SK-N-MC (cell line): ENCODE measurements around the gene SYNGAP1.
"Not testable (repeated sequence)": the region's sequence is repeated elsewhere in the genome, so short reads cannot be mapped to it uniquely, and the experiment has no call there.

Experiments used
- DNase-seq: peaks from one replicate; pipeline ENCODE4 v3.0.0-alpha.2; 2011; ENCODE audit warnings: low read depth, low spot score
- H3K27ac ChIP-seq: fragments of 200-600 bp; sonication (generic); 2 replicates; pipeline ENCODE4 v1.5.1; 2016; ENCODE audit warnings: mixed run types
- H3K36me3 ChIP-seq: fragments of 200-600 bp; sonication (generic); 2 replicates; pipeline ENCODE4 v1.6.1; 2017; ENCODE audit warnings: antibody characterized with exemption, low read length, mixed read lengths; ENCODE audit not compliant: insufficient read depth
- H3K4me3 ChIP-seq: fragments of 200-600 bp; sonication (generic); 2 replicates; pipeline ENCODE4 v1.5.1; 2016
- H3K9ac ChIP-seq: fragments of 200-600 bp; sonication (generic); 2 replicates; pipeline ENCODE4 v1.8.0; 2017; ENCODE audit warnings: mixed run types, mixed read lengths; ENCODE audit not compliant: insufficient read length
- H3K9me3 ChIP-seq: fragments of 200-600 bp; sonication (generic); 2 replicates; pipeline ENCODE4 v1.6.1; 2017; ENCODE audit warnings: low read depth, mild to moderate bottlenecking, antibody characterized with exemption, low read length, moderate library complexity, mixed read lengths
- EZH2 ChIP-seq: fragments of 200-600 bp; sonication (generic); IDR thresholded peaks from one replicate; pipeline ENCODE4 v1.6.1; 2017; ENCODE audit warnings: antibody characterized with exemption
- FOXP2 ChIP-seq: optimal IDR thresholded peaks from 2 replicates; pipeline ENCODE3; 2011; ENCODE audit warnings: mild to moderate bottlenecking, moderate library complexity; ENCODE audit not compliant: insufficient read depth; ENCODE audit errors: extremely low read length, control extremely low read depth
- POLR2AphosphoS5 ChIP-seq: IDR thresholded peaks from 2 replicates; pipeline ENCODE4 v1.6.1; 2012; ENCODE audit warnings: mild to moderate bottlenecking, low read depth, low read length, borderline replicate concordance

SYNGAP1 gene

DNA sequence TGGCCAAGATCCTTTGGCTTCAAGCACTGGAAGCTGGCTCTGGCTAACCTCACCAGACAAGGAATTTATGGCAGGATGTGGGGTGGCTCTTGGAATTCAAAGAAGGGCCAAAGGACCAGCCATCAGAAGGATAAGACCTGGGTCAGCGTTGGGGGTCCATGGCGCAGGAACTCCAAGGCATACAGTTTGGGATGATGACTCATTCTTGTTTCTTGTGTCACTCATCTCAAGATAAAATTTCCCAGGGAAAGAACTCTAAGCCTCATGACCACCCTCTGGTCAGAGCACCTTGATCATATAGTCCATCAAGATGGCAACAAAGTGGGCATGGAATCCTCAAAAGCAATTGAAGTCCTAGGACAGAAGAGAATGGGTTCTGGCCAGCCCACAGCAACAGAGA is 39.4 kb downstream of the SYNGAP1 start:
- Histone ChIP-seq H3K36me3 (peaks cover 11% of the 10 kb centered on the region; the same call in 1 of the 2 replicates), H3K9me3 (no peaks in the 10 kb centered on the region), H3K27ac (no peak overlapping the region), H3K9ac (no peak overlapping the region), H3K4me3 (no peak overlapping the region)
- TF ChIP-seq FOXP2 = no peak
- TF ChIP-seq EZH2 = no peak
- TF ChIP-seq POLR2AphosphoS5 = no peak
- DNase-seq = no peak

GRCh38 chr6:33466075-33466735 is 46.3 kb downstream of the SYNGAP1 start:
- no peak for DNase-seq
- Histone ChIP-seq H3K9ac (no peak overlapping the region), H3K9me3 (no peaks in the 10 kb centered on the region), H3K27ac (no peak overlapping the region), H3K36me3 (no peaks in the 10 kb centered on the region), H3K4me3 (no peak overlapping the region)
- TF ChIP-seq POLR2AphosphoS5 (no peak), EZH2 (no peak), FOXP2 (no peak)

DNA sequence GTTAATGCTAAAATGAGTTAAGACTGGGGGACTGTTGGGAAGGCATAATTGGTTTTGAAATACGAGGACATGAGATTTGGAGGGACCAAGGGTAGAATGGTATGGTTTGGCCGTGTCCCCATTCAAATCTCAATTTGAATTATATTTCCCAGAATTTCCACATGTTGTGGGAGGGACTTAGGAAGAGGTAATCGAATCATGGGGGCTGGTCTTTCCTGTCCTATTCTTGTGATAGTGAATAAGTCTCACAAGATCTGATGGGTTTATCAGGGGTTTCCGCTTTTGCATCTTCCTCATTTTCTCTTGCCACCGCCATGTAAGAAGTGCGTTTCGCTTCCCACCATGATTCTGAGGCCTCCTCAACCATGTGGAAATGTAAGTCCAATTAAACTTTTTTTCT is 47.2 kb downstream of the SYNGAP1 start:
- H3K4me3 ChIP-seq = no peak overlapping the region
- no peak overlapping the region for H3K9ac ChIP-seq
- TF ChIP-seq EZH2 (no peak), POLR2AphosphoS5 (no peak), FOXP2 (no peak)

DNA sequence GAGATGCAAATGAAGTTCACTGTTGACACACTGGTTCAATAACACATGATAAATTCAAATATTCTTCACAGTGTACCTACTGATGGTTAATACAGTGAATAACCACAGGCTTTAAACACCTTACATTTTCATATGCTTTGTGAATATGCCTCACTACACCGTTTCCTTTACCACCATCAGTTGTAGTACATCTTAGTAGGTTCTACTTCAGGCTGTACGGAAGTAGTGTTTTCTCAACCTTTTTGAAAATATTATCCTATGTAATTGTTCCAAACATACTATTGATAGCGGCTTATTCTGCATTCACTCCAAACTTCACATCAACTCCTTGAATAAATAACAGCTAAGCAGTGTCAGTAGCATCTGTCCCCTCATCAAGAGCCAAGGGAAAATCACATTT is 49.8 kb downstream of the SYNGAP1 start:
- Histone ChIP-seq H3K27ac (no peak overlapping the region), H3K9ac (no peak overlapping the region), H3K36me3 (no peaks in the 10 kb centered on the region), H3K4me3 (no peak overlapping the region), H3K9me3 (no peaks in the 10 kb centered on the region)
- no peak for DNase-seq
- TF ChIP-seq EZH2 (no peak), POLR2AphosphoS5 (no peak), FOXP2 (no peak)

More for the DNA sequence above, 47.2 kb downstream of the SYNGAP1 start:
- no peaks in the 10 kb centered on the region for H3K36me3 ChIP-seq
- DNase-seq = no peak
- no peaks in the 10 kb centered on the region for H3K9me3 ChIP-seq
- no peak overlapping the region for H3K27ac ChIP-seq

GRCh38 chr6:33477864-33478263 is 58.0 kb downstream of the SYNGAP1 start:
- H3K9me3 ChIP-seq = no peaks in the 10 kb centered on the region
- H3K27ac ChIP-seq = no peak overlapping the region
- TF ChIP-seq FOXP2 (no peak), POLR2AphosphoS5 (no peak), EZH2 (no peak)
- H3K4me3 ChIP-seq = no peak overlapping the region
- no peak for DNase-seq
- H3K36me3 ChIP-seq = no peaks in the 10 kb centered on the region
- H3K9ac ChIP-seq = no peak overlapping the region

- TF ChIP-seq EZH2 (no peak), POLR2AphosphoS5 (no peak), FOXP2 (no peak)
- Histone ChIP-seq H3K27ac (no peak overlapping the region), H3K9me3 (no peaks in the 10 kb centered on the region), H3K9ac (no peak overlapping the region), H3K36me3 (no peaks in the 10 kb centered on the region), H3K4me3 (no peak overlapping the region)
- DNase-seq = no peak
These were observed 61.3 kb downstream of the SYNGAP1 start for GRCh38 chr6:33481192-33481591.

- H3K9ac ChIP-seq, DNase-seq, H3K4me3 ChIP-seq, H3K9me3 ChIP-seq, H3K27ac ChIP-seq, H3K36me3 ChIP-seq: not testable (repeated sequence)
These were observed 62.8 kb downstream of the SYNGAP1 start for GRCh38 chr6:33482620-33483019.

GRCh38 chr6:33483678-33484077 is 63.8 kb downstream of the SYNGAP1 start:
- no peak overlapping the region for H3K27ac ChIP-seq
- TF ChIP-seq FOXP2 = no peak
- no peak for TF ChIP-seq EZH2
- TF ChIP-seq POLR2AphosphoS5 = no peak
- H3K9ac ChIP-seq = no peak overlapping the region
- H3K36me3 ChIP-seq = no peaks in the 10 kb centered on the region
- no peak overlapping the region for H3K4me3 ChIP-seq
- H3K9me3 ChIP-seq = no peaks in the 10 kb centered on the region
- DNase-seq = no peak

DNA sequence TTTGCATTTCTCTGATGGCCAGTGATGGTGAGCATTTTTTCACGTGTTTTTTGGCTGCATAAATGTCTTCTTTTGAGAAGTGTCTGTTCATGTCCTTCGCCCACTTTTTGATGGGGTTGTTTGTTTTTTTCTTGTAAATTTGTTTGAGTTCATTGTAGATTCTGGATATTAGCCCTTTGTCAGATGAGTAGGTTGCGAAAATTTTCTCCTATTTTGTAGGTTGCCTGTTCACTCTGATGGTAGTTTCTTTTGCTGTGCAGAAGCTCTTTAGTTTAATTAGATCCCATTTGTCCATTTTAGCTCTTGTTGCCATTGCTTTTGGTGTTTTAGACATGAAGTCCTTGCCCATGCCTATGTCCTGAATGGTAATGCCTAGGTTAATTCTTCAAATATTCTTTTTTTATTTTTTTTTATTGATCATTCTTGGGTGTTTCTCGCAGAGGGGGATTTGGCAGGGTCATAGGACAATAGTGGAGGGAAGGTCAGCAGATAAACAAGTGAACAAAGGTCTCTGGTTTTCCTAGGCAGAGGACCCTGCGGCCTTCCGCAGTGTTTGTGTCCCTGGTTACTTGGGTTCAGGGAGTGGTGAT is 64.9 kb downstream of the SYNGAP1 start:
- not testable (repeated sequence) for DNase-seq, H3K9me3 ChIP-seq, H3K36me3 ChIP-seq

DNA sequence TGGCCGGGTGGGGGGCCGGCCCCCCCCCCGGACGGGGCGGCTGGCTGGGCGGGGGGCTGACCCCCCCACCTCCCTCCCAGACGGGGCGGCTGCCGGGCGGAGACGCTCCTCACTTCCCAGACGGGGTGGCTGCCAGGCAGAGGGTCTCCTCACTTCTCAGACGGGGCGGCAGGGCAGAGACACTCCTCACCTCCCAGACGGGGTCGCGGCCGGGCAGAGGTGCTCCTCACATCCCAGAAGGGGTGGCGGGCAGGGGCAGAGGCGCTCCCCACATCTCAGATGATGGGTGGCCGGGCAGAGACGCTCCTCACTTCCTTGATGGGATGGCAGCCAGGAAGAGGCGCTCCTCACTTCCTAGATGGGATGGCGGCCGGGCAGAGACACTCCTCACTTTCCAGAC is 65.8 kb downstream of the SYNGAP1 start:
- H3K27ac ChIP-seq, H3K4me3 ChIP-seq, H3K36me3 ChIP-seq, H3K9ac ChIP-seq, H3K9me3 ChIP-seq, DNase-seq: not testable (repeated sequence)

More for the DNA sequence above, 64.9 kb downstream of the SYNGAP1 start:
- H3K9ac ChIP-seq, H3K4me3 ChIP-seq, H3K27ac ChIP-seq: not testable (repeated sequence)
